22Rv1 (cell line): ENCODE measurements around the gene PRTFDC1.

Experiments
- ZFX ChIP-seq: fragments of 450-650 bp; IDR thresholded peaks from 2 replicates; pipeline ENCODE4 v1.6.1; 2017; ENCODE audit warnings: antibody characterized with exemption, borderline replicate concordance
- TF ChIP-seq, protein P1 (sequence below): fragments of 450-650 bp; IDR thresholded peaks from 2 replicates; pipeline ENCODE4 v1.5.1; 2017; ENCODE audit warnings: mild to moderate bottlenecking

DNA sequence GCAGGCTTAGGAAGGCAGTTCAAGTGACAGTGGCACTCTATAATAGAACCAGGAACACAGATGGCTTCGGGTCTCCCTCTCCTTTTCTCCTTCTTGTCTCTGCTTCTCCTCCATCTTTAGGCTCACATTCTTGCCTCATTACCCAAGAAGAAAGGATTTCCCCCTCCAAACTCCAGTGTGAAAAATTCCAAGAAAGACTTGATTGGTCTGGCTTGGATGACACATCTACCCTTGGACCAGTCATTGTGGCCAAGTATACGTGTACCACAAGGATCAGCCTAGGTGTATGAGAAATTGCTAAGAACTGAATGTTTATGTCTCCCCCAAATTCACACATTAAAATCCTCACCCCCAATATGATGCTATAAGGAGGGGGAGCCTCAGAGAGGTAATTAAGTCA is 53.9 kb downstream of the PRTFDC1 start:
- TF ChIP-seq, protein P1, sequence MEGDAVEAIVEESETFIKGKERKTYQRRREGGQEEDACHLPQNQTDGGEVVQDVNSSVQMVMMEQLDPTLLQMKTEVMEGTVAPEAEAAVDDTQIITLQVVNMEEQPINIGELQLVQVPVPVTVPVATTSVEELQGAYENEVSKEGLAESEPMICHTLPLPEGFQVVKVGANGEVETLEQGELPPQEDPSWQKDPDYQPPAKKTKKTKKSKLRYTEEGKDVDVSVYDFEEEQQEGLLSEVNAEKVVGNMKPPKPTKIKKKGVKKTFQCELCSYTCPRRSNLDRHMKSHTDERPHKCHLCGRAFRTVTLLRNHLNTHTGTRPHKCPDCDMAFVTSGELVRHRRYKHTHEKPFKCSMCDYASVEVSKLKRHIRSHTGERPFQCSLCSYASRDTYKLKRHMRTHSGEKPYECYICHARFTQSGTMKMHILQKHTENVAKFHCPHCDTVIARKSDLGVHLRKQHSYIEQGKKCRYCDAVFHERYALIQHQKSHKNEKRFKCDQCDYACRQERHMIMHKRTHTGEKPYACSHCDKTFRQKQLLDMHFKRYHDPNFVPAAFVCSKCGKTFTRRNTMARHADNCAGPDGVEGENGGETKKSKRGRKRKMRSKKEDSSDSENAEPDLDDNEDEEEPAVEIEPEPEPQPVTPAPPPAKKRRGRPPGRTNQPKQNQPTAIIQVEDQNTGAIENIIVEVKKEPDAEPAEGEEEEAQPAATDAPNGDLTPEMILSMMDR = no peak
- no peak for TF ChIP-seq ZFX
